ENCODE results near the gene ARSG. TPM values are rescaled to one million over a fixed set of nuclear protein-coding genes. Genes with fewer than 3 reads are reported as not detected.

The ARSG gene
- total and polyA plus RNA-seq, 2 donors (not counting 1 experiment from before 2014, with no cell fraction given) = 5.5 to 18.4 TPM

DNA sequence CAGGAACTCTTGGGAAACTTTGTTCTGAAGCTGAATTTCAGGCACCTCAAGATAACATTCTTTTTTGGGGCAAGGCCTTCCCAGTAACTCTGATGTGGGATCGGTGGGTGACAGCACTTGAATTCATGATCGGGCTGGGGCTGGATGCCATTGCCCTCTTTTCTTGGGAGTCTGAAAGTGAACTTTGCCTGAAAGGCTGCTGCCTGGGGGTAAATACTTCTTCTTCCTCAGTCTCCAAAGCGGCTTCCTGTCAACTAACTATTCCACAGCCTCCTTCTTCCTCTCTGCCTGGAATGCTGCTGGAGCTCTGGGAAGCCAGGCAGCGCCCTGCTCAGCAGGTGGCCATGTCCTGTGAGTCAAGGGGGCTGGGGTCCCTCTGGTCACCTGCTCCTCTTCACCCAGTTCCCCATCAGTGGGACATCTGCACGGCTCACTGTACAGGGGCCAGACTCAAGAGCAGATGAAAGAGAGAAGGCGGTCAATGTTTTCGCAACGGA lies 86.5 kb downstream of the ARSG start:
- Histone ChIP-seq H3K27me3 (replicated peaks in 1 of 4; ENCODE audit: control extremely low read depth in 1 of 4, control insufficient read depth in 3 of 4, insufficient read depth in 4 of 4, low read length in 3 of 4) (peaks cover 0 to 2% (median 1%) of the 10 kb centered on the region in 4 experiments), H3K4me3 (ENCODE audit: control extremely low read depth in 1 of 5, extremely low read depth in 1 of 5, insufficient read depth in 1 of 5, low read depth in 2 of 5, low read length in 4 of 5) (no peak overlapping the region), H3K9ac (ENCODE audit: low read length) (no peak overlapping the region), H3K27ac (ENCODE audit: low read length in 2 of 2) (no peak overlapping the region), H3K4me2 (replicated peaks; ENCODE audit: low read depth, low read length, poor library complexity, severe bottlenecking) (no peak overlapping the region), H3K9me3 (ENCODE audit: control extremely low read depth in 1 of 3, control insufficient read depth in 2 of 3, insufficient read depth in 1 of 3, low read length in 2 of 3) (no peaks in the 10 kb centered on the region), H3K4me1 (ENCODE audit: control insufficient read depth in 2 of 2, insufficient read depth in 2 of 2, low read length in 2 of 2) (no peaks in the 10 kb centered on the region), H2AFZ (ENCODE audit: insufficient read depth, low read depth, low read length, poor library complexity, severe bottlenecking) (no peak overlapping the region), H3K79me2 (ENCODE audit: control insufficient read depth, insufficient read depth, low read length) (no peaks in the 10 kb centered on the region), H3K36me3 (replicated peaks in 1 of 2; ENCODE audit: control extremely low read depth in 1 of 2, control insufficient read depth in 1 of 2, extremely low read depth in 1 of 2, insufficient read depth in 2 of 2, low read length in 1 of 2) (no peaks in the 10 kb centered on the region), H4K20me1 (ENCODE audit: control insufficient read depth, insufficient read depth, low read length, poor library complexity, severe bottlenecking) (no peaks in the 10 kb centered on the region)
- peaks cover 5% of the 10 kb centered on the region for H3K4me1 Mint-ChIP-seq
- ChIA-PET CTCF (no interaction called here), POLR2A (no interaction called here)
- no peaks in the 10 kb centered on the region for H3K9me3 Mint-ChIP-seq (ENCODE audit: insufficient read depth)
- TF ChIP-seq EZH2 (IDR thresholded peaks at IDR 0.05; ENCODE audit: borderline replicate concordance, insufficient read depth, low read depth, low read length, poor library complexity, severe bottlenecking) = no peak
- TF ChIP-seq, protein P1, sequence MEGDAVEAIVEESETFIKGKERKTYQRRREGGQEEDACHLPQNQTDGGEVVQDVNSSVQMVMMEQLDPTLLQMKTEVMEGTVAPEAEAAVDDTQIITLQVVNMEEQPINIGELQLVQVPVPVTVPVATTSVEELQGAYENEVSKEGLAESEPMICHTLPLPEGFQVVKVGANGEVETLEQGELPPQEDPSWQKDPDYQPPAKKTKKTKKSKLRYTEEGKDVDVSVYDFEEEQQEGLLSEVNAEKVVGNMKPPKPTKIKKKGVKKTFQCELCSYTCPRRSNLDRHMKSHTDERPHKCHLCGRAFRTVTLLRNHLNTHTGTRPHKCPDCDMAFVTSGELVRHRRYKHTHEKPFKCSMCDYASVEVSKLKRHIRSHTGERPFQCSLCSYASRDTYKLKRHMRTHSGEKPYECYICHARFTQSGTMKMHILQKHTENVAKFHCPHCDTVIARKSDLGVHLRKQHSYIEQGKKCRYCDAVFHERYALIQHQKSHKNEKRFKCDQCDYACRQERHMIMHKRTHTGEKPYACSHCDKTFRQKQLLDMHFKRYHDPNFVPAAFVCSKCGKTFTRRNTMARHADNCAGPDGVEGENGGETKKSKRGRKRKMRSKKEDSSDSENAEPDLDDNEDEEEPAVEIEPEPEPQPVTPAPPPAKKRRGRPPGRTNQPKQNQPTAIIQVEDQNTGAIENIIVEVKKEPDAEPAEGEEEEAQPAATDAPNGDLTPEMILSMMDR (IDR thresholded peaks at IDR 0.05) = no peak
- no peak for DNase-seq
- 74% methylated on average over 7 of the region's 8 CpGs for WGBS (ENCODE audit: insufficient coverage)
- no peak for ATAC-seq (ENCODE audit: low read depth)
- intact Hi-C loops (cut with micrococcal nuclease) = no loop called here
- no peak overlapping the region for H3K27ac Mint-ChIP-seq
- peaks cover 23% of the 10 kb centered on the region for H3K27me3 Mint-ChIP-seq
- no peak overlapping the region for H3K4me3 Mint-ChIP-seq

DNA sequence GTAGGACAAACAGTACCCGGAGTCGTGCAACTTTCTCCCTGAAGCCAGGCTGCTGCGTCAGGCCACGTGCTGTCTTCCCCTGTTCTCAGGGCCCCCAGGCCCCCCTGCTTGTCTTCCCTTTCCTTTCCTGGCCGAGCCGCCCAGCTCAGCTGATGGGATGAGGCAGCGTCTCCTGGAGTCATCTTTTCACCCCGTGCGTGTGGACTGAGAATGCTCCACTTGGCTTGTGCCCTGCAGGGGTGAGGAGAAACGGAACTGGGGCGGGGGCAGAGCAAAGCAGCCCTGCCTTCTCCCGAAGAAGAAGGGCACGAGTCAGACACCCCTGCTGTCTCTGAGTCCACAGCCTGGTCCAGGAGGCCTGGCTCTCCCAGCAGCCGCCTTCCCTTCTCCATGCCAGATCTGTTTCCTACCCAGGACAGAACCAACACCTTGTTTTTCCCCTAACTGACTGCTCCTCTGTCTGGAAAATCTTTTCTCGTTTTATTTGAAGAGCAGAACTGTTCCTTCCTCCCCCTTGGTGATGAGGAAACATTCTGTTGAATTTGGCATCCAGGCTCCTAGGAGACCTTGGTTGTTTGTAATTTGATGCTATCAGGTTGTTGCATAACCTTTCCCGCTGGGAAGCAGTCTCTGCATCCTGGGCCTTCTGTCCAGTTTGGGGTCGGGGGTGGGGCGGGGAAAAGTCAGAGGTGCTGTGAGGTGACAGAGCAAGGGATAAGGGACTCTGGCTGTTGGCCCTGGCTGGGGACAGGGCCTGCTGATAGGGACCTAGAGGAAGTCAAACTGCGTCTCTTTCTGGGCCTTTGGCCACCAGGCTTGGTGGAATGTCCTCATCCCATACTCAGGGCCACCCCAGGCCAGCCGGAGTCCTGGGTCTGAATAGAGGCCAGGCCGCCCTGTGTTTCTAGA lies 87.2 kb downstream of the ARSG start:
- no peaks in the 10 kb centered on the region for H4K20me1 ChIP-seq (ENCODE audit: control insufficient read depth, insufficient read depth, low read length, poor library complexity, severe bottlenecking)
- no peak overlapping the region for H3K4me3 ChIP-seq (ENCODE audit: control extremely low read depth in 1 of 5, extremely low read depth in 1 of 5, insufficient read depth in 1 of 5, low read depth in 2 of 5, low read length in 4 of 5)
- ChIA-PET CTCF (interaction anchor here (2.2 kb wide), 1 partner anchor 21 kb away, joined by 7 read pairs; no protein-coding TSS in a partner anchor), POLR2A (no interaction called here)
- DNase-seq (no peak), ATAC-seq (ENCODE audit: low read depth) (no peak)
- H2AFZ ChIP-seq (ENCODE audit: insufficient read depth, low read depth, low read length, poor library complexity, severe bottlenecking) = no peak overlapping the region
- intact Hi-C loops (cut with micrococcal nuclease) = no loop called here
- no peaks in the 10 kb centered on the region for H3K36me3 ChIP-seq (replicated peaks in 1 of 2; ENCODE audit: control extremely low read depth in 1 of 2, control insufficient read depth in 1 of 2, extremely low read depth in 1 of 2, insufficient read depth in 2 of 2, low read length in 1 of 2)
- H3K9me3 ChIP-seq (ENCODE audit: control extremely low read depth in 1 of 3, control insufficient read depth in 2 of 3, insufficient read depth in 1 of 3, low read length in 2 of 3) = no peaks in the 10 kb centered on the region
- H3K27ac ChIP-seq (ENCODE audit: low read length in 2 of 2) = no peak overlapping the region
- no peak for TF ChIP-seq EZH2 (IDR thresholded peaks at IDR 0.05; ENCODE audit: borderline replicate concordance, insufficient read depth, low read depth, low read length, poor library complexity, severe bottlenecking)
- TF ChIP-seq, protein P1 (IDR thresholded peaks at IDR 0.05) = no peak
- no peak overlapping the region for H3K4me2 ChIP-seq (replicated peaks; ENCODE audit: low read depth, low read length, poor library complexity, severe bottlenecking)
- Mint-ChIP-seq H3K4me3 (no peak overlapping the region), H3K4me1 (peaks cover 5% of the 10 kb centered on the region), H3K27ac (no peak overlapping the region), H3K9me3 (ENCODE audit: insufficient read depth) (no peaks in the 10 kb centered on the region), H3K27me3 (peaks cover 24% of the 10 kb centered on the region)
- no peaks in the 10 kb centered on the region for H3K4me1 ChIP-seq (ENCODE audit: control insufficient read depth in 2 of 2, insufficient read depth in 2 of 2, low read length in 2 of 2)
- H3K9ac ChIP-seq (ENCODE audit: low read length) = no peak overlapping the region
- 72% methylated on average over 18 of the region's 21 CpGs for WGBS (ENCODE audit: insufficient coverage)
- no peaks in the 10 kb centered on the region for H3K79me2 ChIP-seq (ENCODE audit: control insufficient read depth, insufficient read depth, low read length)
- peaks cover 0 to 2% (median 1%) of the 10 kb centered on the region in 4 experiments for H3K27me3 ChIP-seq (replicated peaks in 1 of 4; ENCODE audit: control extremely low read depth in 1 of 4, control insufficient read depth in 3 of 4, insufficient read depth in 4 of 4, low read length in 3 of 4)

Data from B cell (primary cell).